ENCODE results near the gene THRA. TPM values are rescaled to one million over a fixed set of nuclear protein-coding genes. Genes with fewer than 3 reads are reported as not detected.

THRA gene
- total RNA-seq, 1 donor from 2014 or later = 15.0 TPM

DNA sequence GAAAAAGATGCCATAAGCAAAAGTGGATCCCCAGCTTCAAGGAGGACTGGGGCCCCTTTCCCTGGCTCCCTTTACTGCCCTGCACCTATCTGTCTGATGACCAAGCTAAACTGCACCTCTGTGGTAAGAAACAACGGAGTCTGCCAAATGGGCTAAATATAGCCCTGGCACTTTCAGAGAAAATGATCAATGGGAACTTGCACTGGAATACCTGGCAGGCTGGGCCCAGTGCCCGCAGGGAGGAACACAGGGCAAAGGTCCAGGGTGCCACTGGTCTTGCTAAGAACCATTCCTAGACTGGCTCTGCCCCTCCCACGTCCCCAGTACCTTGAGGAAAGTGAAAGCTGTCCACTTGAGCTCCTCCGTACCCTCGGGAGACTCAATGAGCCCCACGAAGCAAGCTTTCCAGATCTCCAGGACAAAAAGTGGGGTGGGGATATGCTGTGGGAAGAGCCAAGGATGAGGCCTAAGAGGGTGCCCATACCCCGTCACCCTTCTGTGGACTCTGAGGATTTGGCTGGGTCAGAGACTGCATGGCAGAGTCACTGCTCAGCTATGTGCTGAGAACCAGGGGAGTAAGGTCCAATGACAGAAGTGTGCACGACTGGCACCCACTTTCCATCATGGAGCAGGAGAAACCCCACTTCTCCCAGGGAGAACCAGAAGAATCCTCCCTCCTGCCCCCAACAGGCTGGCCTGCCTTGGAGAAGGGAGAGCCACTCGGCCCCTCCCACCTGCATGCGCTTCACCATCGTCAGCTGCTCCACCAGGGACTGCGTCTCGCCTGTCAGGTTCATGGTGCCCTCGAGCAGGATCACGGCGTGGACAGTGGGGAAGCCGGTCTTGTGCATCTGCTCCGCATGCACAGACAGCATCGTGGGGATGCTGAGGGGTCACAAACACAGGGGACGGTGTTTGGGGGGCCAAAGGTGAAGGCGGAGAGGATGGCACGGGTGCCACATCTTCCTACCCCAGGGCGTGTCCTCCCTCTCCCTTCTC is 30.1 kb upstream of the THRA start:
- H3K4me3 Mint-ChIP-seq = no peak overlapping the region
- H3K27ac Mint-ChIP-seq (ENCODE audit: unreplicated experiment) = no peak overlapping the region
- peaks cover 8% of the 10 kb centered on the region for H3K36me3 Mint-ChIP-seq (ENCODE audit: low read depth)
- no peaks in the 10 kb centered on the region for H3K9me3 Mint-ChIP-seq
- TF ChIP-seq, protein P1, sequence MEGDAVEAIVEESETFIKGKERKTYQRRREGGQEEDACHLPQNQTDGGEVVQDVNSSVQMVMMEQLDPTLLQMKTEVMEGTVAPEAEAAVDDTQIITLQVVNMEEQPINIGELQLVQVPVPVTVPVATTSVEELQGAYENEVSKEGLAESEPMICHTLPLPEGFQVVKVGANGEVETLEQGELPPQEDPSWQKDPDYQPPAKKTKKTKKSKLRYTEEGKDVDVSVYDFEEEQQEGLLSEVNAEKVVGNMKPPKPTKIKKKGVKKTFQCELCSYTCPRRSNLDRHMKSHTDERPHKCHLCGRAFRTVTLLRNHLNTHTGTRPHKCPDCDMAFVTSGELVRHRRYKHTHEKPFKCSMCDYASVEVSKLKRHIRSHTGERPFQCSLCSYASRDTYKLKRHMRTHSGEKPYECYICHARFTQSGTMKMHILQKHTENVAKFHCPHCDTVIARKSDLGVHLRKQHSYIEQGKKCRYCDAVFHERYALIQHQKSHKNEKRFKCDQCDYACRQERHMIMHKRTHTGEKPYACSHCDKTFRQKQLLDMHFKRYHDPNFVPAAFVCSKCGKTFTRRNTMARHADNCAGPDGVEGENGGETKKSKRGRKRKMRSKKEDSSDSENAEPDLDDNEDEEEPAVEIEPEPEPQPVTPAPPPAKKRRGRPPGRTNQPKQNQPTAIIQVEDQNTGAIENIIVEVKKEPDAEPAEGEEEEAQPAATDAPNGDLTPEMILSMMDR (conservative IDR thresholded peaks at IDR 0.05) = no peak
- no peaks in the 10 kb centered on the region for H3K4me1 Mint-ChIP-seq
- no peaks in the 10 kb centered on the region for H3K27me3 Mint-ChIP-seq (ENCODE audit: low read depth)
- no peak for DNase-seq (ENCODE audit: low read depth, low spot score)

DNA sequence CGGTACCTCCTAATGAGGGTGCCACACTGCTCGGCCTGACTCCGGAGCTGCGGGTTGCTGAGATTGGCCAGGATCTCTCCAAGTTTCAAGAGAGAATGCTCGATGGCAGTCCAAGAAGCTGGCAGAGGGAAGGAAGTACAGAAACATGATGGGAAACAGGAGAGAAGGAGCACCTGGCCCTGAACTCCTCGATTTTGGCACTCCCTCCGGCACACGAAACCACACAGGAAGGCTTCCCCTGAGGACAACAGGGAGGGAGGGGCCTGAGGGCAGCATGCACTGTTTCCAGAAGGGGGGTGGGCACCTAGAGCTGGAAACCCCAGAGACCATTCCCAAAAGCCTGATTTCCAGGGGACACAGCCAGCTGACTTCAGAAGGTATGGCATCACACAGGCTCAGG is 29.4 kb upstream of the THRA start:
- H3K4me1 Mint-ChIP-seq = no peaks in the 10 kb centered on the region
- no peaks in the 10 kb centered on the region for H3K9me3 Mint-ChIP-seq
- no peaks in the 10 kb centered on the region for H3K27me3 Mint-ChIP-seq (ENCODE audit: low read depth)
- DNase-seq (ENCODE audit: low read depth, low spot score) = no peak
- peaks cover 8% of the 10 kb centered on the region for H3K36me3 Mint-ChIP-seq (ENCODE audit: low read depth)
- TF ChIP-seq, protein P1 (conservative IDR thresholded peaks at IDR 0.05) = no peak
- H3K4me3 Mint-ChIP-seq = no peak overlapping the region
- no peak overlapping the region for H3K27ac Mint-ChIP-seq (ENCODE audit: unreplicated experiment)

DNA sequence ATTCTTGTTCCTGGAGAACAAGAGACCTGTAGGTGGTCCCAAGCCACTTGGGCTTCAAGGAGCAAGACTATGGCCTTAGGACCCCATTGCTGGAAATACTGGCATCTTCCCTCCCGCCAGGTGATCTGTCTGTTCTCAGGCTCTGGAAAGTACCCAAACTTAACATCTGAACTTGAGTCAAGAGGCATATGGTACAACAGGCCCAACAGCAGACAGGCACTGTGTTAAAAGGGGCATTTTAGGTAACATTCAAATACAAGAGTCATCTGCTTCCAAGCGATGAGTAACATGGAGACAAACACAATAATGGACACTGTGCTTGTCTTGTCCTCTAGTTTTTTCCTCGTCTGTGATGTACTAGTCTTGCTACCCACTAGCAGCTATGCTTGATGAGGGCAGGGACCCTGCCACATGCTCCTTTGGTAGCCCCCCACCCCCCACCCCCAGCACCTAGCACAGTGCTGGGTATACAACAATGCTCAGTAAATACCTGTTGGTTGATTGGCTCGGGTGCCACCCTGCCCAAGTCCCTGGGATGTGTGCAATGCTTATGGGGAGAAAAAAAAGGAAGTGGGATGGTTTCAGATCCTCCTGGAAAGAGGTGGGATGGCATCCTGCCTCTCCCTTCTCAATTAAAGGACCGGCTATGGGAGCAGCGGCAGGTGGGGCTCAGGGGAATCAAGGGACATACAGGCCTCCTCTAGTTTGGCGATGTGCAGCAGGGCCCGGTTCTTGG is 28.2 kb upstream of the THRA start:
- no peak for DNase-seq (ENCODE audit: low read depth, low spot score)
- H3K27ac Mint-ChIP-seq (ENCODE audit: unreplicated experiment) = no peak overlapping the region
- no peaks in the 10 kb centered on the region for H3K9me3 Mint-ChIP-seq
- peaks cover 2% of the 10 kb centered on the region for H3K36me3 Mint-ChIP-seq (ENCODE audit: low read depth)
- TF ChIP-seq, protein P1 (conservative IDR thresholded peaks at IDR 0.05) = no peak
- H3K27me3 Mint-ChIP-seq (ENCODE audit: low read depth) = no peaks in the 10 kb centered on the region
- H3K4me1 Mint-ChIP-seq = peaks cover 10% of the 10 kb centered on the region
- H3K4me3 Mint-ChIP-seq = no peak overlapping the region

DNA sequence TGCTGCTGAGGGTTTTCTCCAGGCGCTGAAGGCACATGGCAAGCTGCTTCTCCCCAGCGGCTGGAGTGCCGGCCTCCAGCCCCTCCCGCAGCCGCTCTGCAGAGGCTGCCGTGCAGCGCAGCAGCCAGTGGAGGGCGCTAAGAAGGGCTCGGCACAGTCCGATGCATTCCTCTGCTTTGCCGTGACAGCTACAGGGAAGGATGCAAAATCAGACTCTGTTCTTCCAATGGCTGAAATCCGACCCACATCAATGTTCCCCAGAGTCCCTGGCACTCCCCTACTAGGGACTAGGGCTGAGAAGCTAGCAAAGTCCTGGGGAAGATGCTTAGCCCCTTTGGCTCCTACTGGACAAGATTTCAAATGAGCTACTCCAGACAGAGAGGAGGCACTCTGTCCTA is 27.6 kb upstream of the THRA start:
- no peaks in the 10 kb centered on the region for H3K27me3 Mint-ChIP-seq (ENCODE audit: low read depth)

DNA sequence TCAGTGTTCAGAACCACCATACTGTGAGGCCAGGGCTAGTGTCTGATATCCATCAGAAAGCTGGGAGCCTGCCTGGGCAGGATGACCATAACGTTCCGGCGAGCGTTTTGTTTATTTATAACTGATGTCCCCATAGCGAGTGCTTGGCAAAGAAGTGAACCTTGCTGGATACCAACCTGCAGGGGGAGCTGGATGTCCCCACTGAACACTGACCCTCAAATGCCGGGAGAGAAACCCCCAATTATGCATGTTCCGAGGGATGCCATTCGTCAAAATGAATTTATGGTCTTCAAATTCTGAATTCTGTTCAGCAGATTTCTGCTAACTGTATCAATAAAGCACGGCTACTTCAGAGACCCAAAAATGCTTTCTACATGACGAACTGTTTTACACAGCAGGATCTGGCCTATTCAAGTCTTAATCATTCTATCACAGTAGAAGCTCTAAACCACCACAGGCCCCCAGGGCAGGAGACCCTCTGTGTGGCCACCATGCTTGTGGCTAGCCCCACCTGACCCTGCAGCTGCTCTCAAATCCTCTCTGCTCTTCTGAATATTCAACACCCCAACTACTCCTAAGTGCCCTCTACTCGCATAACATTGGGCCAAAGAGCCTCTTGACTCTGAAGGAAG is 23.8 kb upstream of the THRA start:
- Mint-ChIP-seq H3K27me3 (ENCODE audit: low read depth) (no peaks in the 10 kb centered on the region), H3K36me3 (ENCODE audit: low read depth) (peaks cover 7% of the 10 kb centered on the region), H3K4me3 (no peak overlapping the region), H3K27ac (ENCODE audit: unreplicated experiment) (no peak overlapping the region), H3K9me3 (no peaks in the 10 kb centered on the region), H3K4me1 (peaks cover 11% of the 10 kb centered on the region)
- TF ChIP-seq, protein P1 (conservative IDR thresholded peaks at IDR 0.05) = peak; percentile 61
- DNase-seq (ENCODE audit: low read depth, low spot score) = peak; percentile 29

More for the DNA sequence above, 27.6 kb upstream of the THRA start:
- Mint-ChIP-seq H3K27ac (ENCODE audit: unreplicated experiment) (no peak overlapping the region), H3K4me1 (peaks cover 11% of the 10 kb centered on the region), H3K9me3 (no peaks in the 10 kb centered on the region), H3K4me3 (no peak overlapping the region), H3K36me3 (ENCODE audit: low read depth) (no peaks in the 10 kb centered on the region)
- TF ChIP-seq, protein P1 (conservative IDR thresholded peaks at IDR 0.05) = peak; percentile 66
- DNase-seq (ENCODE audit: low read depth, low spot score) = peak; percentile 65

Measured in neural crest cell (in vitro differentiated cells).